Mesenchymal stem cell (in vitro differentiated cells and primary cell): ENCODE measurements around the gene TNNT1.

Experiments used
- DNase-seq: peaks from one replicate; pipeline ENCODE4 v3.0.0-alpha.2; 2013
- H2AFZ ChIP-seq: one replicate; pipeline ENCODE4 v1.6.1; 2013; ENCODE audit warnings: low read depth, mild to moderate bottlenecking, control low read depth, inconsistent platforms, low read length, moderate library complexity
- H2AK5ac ChIP-seq: 2 replicates; pipeline ENCODE4 v1.6.1; 2013; ENCODE audit warnings: low read length, moderate library complexity, mild to moderate bottlenecking, inconsistent platforms; ENCODE audit not compliant: severe bottlenecking
- H2BK120ac ChIP-seq: one replicate; pipeline ENCODE4 v1.6.1; 2013; ENCODE audit warnings: low read depth, mild to moderate bottlenecking, inconsistent platforms, low read length, moderate library complexity
- H2BK12ac ChIP-seq, 2 experiments: one replicate each; pipeline ENCODE4 v1.6.1; 2013; ENCODE audit warnings: inconsistent platforms in 2 of 2, low read length in 2 of 2, mild to moderate bottlenecking in 2 of 2, moderate library complexity in 2 of 2, control low read depth in 1 of 2
- H2BK15ac ChIP-seq: one replicate; pipeline ENCODE4 v1.6.1; 2013; ENCODE audit warnings: mild to moderate bottlenecking, low read depth, inconsistent platforms; ENCODE audit not compliant: poor library complexity, severe bottlenecking
- H2BK5ac ChIP-seq: 2 replicates; pipeline ENCODE4 v1.6.1; 2013; ENCODE audit warnings: low read depth, mild to moderate bottlenecking, low read length, control low read depth, inconsistent platforms; ENCODE audit not compliant: poor library complexity, severe bottlenecking
- H3K14ac ChIP-seq, 2 experiments: one replicate each; pipeline ENCODE4 v1.6.1; 2013; ENCODE audit warnings: inconsistent platforms in 2 of 2, low read length in 2 of 2, control low read depth in 1 of 2, mild to moderate bottlenecking in 1 of 2, moderate library complexity in 1 of 2
- H3K18ac ChIP-seq, 2 experiments: one replicate each; pipeline ENCODE4 v1.6.1; 2013; ENCODE audit warnings: inconsistent platforms in 2 of 2, low read length in 2 of 2, control low read depth in 1 of 2, low read depth in 1 of 2, mild to moderate bottlenecking in 1 of 2
- H3K23ac ChIP-seq, 2 experiments: one replicate each; pipeline ENCODE4 v1.6.1; 2013; ENCODE audit warnings: inconsistent platforms in 2 of 2, low read length in 2 of 2, mild to moderate bottlenecking in 2 of 2, moderate library complexity in 2 of 2, control low read depth in 1 of 2
- H3K27ac ChIP-seq: 2 replicates; pipeline ENCODE4 v1.5.1; 2013; ENCODE audit warnings: mild to moderate bottlenecking, moderate library complexity, low read length, control low read depth, inconsistent platforms; ENCODE audit not compliant: poor library complexity, severe bottlenecking
- H3K27me3 ChIP-seq, 2 experiments: 2 replicates each; pipeline versions ENCODE4 v1.6.1 to v1.7.0; 2013; ENCODE audit warnings: low read length in 2 of 2, mild to moderate bottlenecking in 2 of 2, moderate library complexity in 2 of 2, control low read depth in 1 of 2, inconsistent platforms in 1 of 2; ENCODE audit not compliant: control insufficient read depth in 1 of 2, insufficient read depth in 1 of 2
- H3K36me3 ChIP-seq, 2 experiments: 2 replicates each; pipeline versions ENCODE4 v1.6.1 to v1.7.0; 2013; ENCODE audit warnings: low read length in 2 of 2, control low read depth in 1 of 2, inconsistent platforms in 1 of 2, low read depth in 1 of 2, mild to moderate bottlenecking in 1 of 2; ENCODE audit not compliant: insufficient read depth in 2 of 2, control insufficient read depth in 1 of 2
- H3K4ac ChIP-seq, 2 experiments: one replicate each; pipeline ENCODE4 v1.6.1; 2013; ENCODE audit warnings: inconsistent platforms in 2 of 2, low read length in 2 of 2, mild to moderate bottlenecking in 2 of 2, moderate library complexity in 2 of 2, control low read depth in 1 of 2, low read depth in 1 of 2
- H3K4me1 ChIP-seq: 2 replicates; pipeline ENCODE4 v1.6.1; 2013; ENCODE audit warnings: low read depth, low read length, control low read depth; ENCODE audit not compliant: control insufficient read depth, insufficient read depth
- H3K4me2 ChIP-seq: 2 replicates; pipeline ENCODE4 v1.6.1; 2013; ENCODE audit warnings: low read length, mild to moderate bottlenecking, inconsistent platforms; ENCODE audit not compliant: poor library complexity, severe bottlenecking
- H3K4me3 ChIP-seq, 2 experiments: 2 replicates each; pipeline versions ENCODE4 v1.5.1 to v1.7.0; 2013; ENCODE audit warnings: low read length in 2 of 2, mild to moderate bottlenecking in 2 of 2, control low read depth in 1 of 2, low read depth in 1 of 2; ENCODE audit not compliant: insufficient read depth in 1 of 2
- H3K79me1 ChIP-seq: replicated peaks from 2 replicates; pipeline ENCODE4 v1.6.1; 2013; ENCODE audit warnings: mild to moderate bottlenecking, control low read depth, low read length, inconsistent platforms; ENCODE audit not compliant: poor library complexity, severe bottlenecking
- H3K9ac ChIP-seq: 2 replicates; pipeline ENCODE4 v1.7.0; 2013; ENCODE audit warnings: mild to moderate bottlenecking, low read length, moderate library complexity
- H3K9me3 ChIP-seq: 2 replicates; pipeline ENCODE4 v1.7.0; 2013; ENCODE audit warnings: mild to moderate bottlenecking, low read length; ENCODE audit not compliant: control insufficient read depth
- H4K8ac ChIP-seq: one replicate; pipeline ENCODE4 v1.6.1; 2013; ENCODE audit warnings: inconsistent platforms, mild to moderate bottlenecking, low read length, moderate library complexity
- H4K91ac ChIP-seq: one replicate; pipeline ENCODE4 v1.6.1; 2013; ENCODE audit warnings: mild to moderate bottlenecking, low read length, inconsistent platforms
- WGBS: methylation state at CpG from one replicate; pipeline ENCODE4 v1.1.7; 2013; ENCODE audit warnings: mixed read lengths; 5-methylcytosine and 5-hydroxymethylcytosine counted together

TNNT1 gene

GRCh38 chr19:55114566-55115145 lies 34.4 kb downstream of the TNNT1 start:
- H4K91ac ChIP-seq: no peak overlapping the region
- H3K18ac ChIP-seq: no peak overlapping the region
- 94% methylated on average over 8 of the region's 9 CpGs for WGBS
- no peak overlapping the region for H2AFZ ChIP-seq
- H2BK12ac ChIP-seq: no peak overlapping the region
- H3K14ac ChIP-seq: no peak overlapping the region
- H3K23ac ChIP-seq: no peak overlapping the region
- peaks cover 18 to 40% of the 10 kb centered on the region in 2 experiments for H3K36me3 ChIP-seq
- peak overlapping the region in 1 of 2 experiments; percentile 47 for H3K4me3 ChIP-seq
- H3K27ac ChIP-seq: no peak overlapping the region
- no peaks in the 10 kb centered on the region for H3K9me3 ChIP-seq
- H3K9ac ChIP-seq: peak overlapping the region; percentile 100
- no peaks in the 10 kb centered on the region for H3K27me3 ChIP-seq
- H2BK15ac ChIP-seq: no peak overlapping the region
- H3K4me2 ChIP-seq: no peak overlapping the region
- H4K8ac ChIP-seq: no peak overlapping the region
- H2BK5ac ChIP-seq: no peak overlapping the region
- no peak for DNase-seq
- no peak overlapping the region for H2BK120ac ChIP-seq
- H3K4me1 ChIP-seq: peaks cover 52% of the 10 kb centered on the region
- no peak overlapping the region for H3K4ac ChIP-seq
- peak overlapping the region; percentile 41 for H2AK5ac ChIP-seq
- H3K79me1 ChIP-seq: peaks cover 26% of the 10 kb centered on the region

- Histone ChIP-seq H3K18ac (peak overlapping the region in 1 of 2 experiments; percentile 33), H3K9me3 (no peaks in the 10 kb centered on the region), H2BK15ac (peak overlapping the region; percentile 30), H3K4me2 (peak overlapping the region; percentile 39), H2AFZ (no peak overlapping the region), H4K91ac (no peak overlapping the region), H3K4me3 (no peak overlapping the region), H3K36me3 (peaks cover 27 to 51% of the 10 kb centered on the region in 2 experiments), H3K9ac (peak overlapping the region; percentile 100), H3K4ac (no peak overlapping the region), H3K14ac (no peak overlapping the region), H3K27me3 (no peaks in the 10 kb centered on the region), H3K79me1 (peaks cover 34% of the 10 kb centered on the region), H3K27ac (peak overlapping the region; percentile 75), H2AK5ac (peak overlapping the region; percentile 50), H3K4me1 (peaks cover 49% of the 10 kb centered on the region), H2BK5ac (peak overlapping the region; percentile 26), H2BK12ac (peak overlapping the region in 1 of 2 experiments; percentile 24), H3K23ac (no peak overlapping the region), H4K8ac (no peak overlapping the region), H2BK120ac (no peak overlapping the region)
- WGBS: 11% methylated on average over 8 of the region's 12 CpGs
- DNase-seq: peak; percentile 99
These were observed 35.4 kb downstream of the TNNT1 start for GRCh38 chr19:55113570-55114039.

GRCh38 chr19:55112777-55113569 lies 36.0 kb downstream of the TNNT1 start:
- no peak for DNase-seq
- Histone ChIP-seq H2BK12ac (peak overlapping the region in 1 of 2 experiments; percentile 29), H4K91ac (peak overlapping the region; percentile 2), H3K27ac (peak overlapping the region; percentile 75), H2AK5ac (peak overlapping the region; percentile 50), H3K36me3 (peaks cover 30 to 52% of the 10 kb centered on the region in 2 experiments), H3K23ac (no peak overlapping the region), H2AFZ (no peak overlapping the region), H2BK120ac (no peak overlapping the region), H3K18ac (peak overlapping the region in 1 of 2 experiments; percentile 33), H3K9ac (peak overlapping the region; percentile 100), H3K4me1 (peaks cover 46% of the 10 kb centered on the region), H3K9me3 (no peaks in the 10 kb centered on the region), H3K4me2 (peak overlapping the region; percentile 39), H2BK15ac (peak overlapping the region; percentile 13), H3K79me1 (peaks cover 36% of the 10 kb centered on the region), H3K27me3 (no peaks in the 10 kb centered on the region), H3K4me3 (no peak overlapping the region), H3K4ac (no peak overlapping the region), H4K8ac (peak overlapping the region; percentile 27), H3K14ac (no peak overlapping the region), H2BK5ac (peak overlapping the region; percentile 46)
- WGBS: 82% methylated on average over 21 of the region's 23 CpGs

- no peaks in the 10 kb centered on the region for H3K9me3 ChIP-seq
- no peak overlapping the region for H2BK12ac ChIP-seq
- no peak overlapping the region for H3K4ac ChIP-seq
- peaks cover 36% of the 10 kb centered on the region for H3K79me1 ChIP-seq
- peaks cover 46% of the 10 kb centered on the region for H3K4me1 ChIP-seq
- H2BK5ac ChIP-seq: no peak overlapping the region
- H4K91ac ChIP-seq: no peak overlapping the region
- no peaks in the 10 kb centered on the region for H3K27me3 ChIP-seq
- H4K8ac ChIP-seq: no peak overlapping the region
- peaks cover 30 to 52% of the 10 kb centered on the region in 2 experiments for H3K36me3 ChIP-seq
- H3K23ac ChIP-seq: no peak overlapping the region
- no peak overlapping the region for H3K4me3 ChIP-seq
- DNase-seq: no peak
- no peak overlapping the region for H3K27ac ChIP-seq
- no peak overlapping the region for H2AK5ac ChIP-seq
- 98% methylated on average over 25 of the region's 25 CpGs for WGBS
- no peak overlapping the region for H3K14ac ChIP-seq
- no peak overlapping the region for H3K4me2 ChIP-seq
- H2BK15ac ChIP-seq: no peak overlapping the region
- no peak overlapping the region for H2BK120ac ChIP-seq
- H3K9ac ChIP-seq: peak overlapping the region; percentile 100
- H2AFZ ChIP-seq: no peak overlapping the region
- no peak overlapping the region for H3K18ac ChIP-seq
These were observed 36.7 kb downstream of the TNNT1 start for GRCh38 chr19:55112246-55112776.
